GOT3 (cell line): ENCODE data around the gene ANKRD13A.

Source experiments
- DNase-seq: peaks from one replicate; lab custom pipeline; 2025; ENCODE audit warnings: mixed read lengths; lab: John Stamatoyannopoulos, UW

The ANKRD13A gene

GRCh38 chr12:109998904-109999648, at the start of gene ANKRD13A:
Gene ANKRD13A (plus strand): TSS chr12:109999430. CDS start chr12:109999689, 259 bp downstream.
- DNase-seq = peak; percentile 61

- no peak for DNase-seq
Observed at GRCh38 chr12:109950625-109951024, 48.6 kb upstream of the ANKRD13A start.

GRCh38 chr12:109951136-109951535, 48.1 kb upstream of the ANKRD13A start:
- no peak for DNase-seq

GRCh38 chr12:109951751-109952150, 47.5 kb upstream of the ANKRD13A start:
- no peak for DNase-seq

GRCh38 chr12:109952160-109952858, 46.9 kb upstream of the ANKRD13A start:
- no peak for DNase-seq

- no peak for DNase-seq
Observed at GRCh38 chr12:109952873-109953272, 46.4 kb upstream of the ANKRD13A start.

- no peak for DNase-seq
Observed at GRCh38 chr12:109953656-109954055, 45.6 kb upstream of the ANKRD13A start.

GRCh38 chr12:109958374-109958773, 40.9 kb upstream of the ANKRD13A start:
- no peak for DNase-seq

- no peak for DNase-seq
Observed at GRCh38 chr12:109959411-109960093, 39.7 kb upstream of the ANKRD13A start.

GRCh38 chr12:109961201-109961600, 38.0 kb upstream of the ANKRD13A start:
- DNase-seq = no peak

GRCh38 chr12:109961612-109962011, 37.6 kb upstream of the ANKRD13A start:
- DNase-seq = no peak

- DNase-seq = no peak
Observed at GRCh38 chr12:109962398-109962797, 36.8 kb upstream of the ANKRD13A start.

GRCh38 chr12:109963330-109963729, 35.9 kb upstream of the ANKRD13A start:
- no peak for DNase-seq

GRCh38 chr12:109963743-109964429, 35.3 kb upstream of the ANKRD13A start:
- no peak for DNase-seq

- no peak for DNase-seq
Observed at GRCh38 chr12:109966546-109966945, 32.7 kb upstream of the ANKRD13A start.

GRCh38 chr12:109967383-109968031, 31.7 kb upstream of the ANKRD13A start:
- no peak for DNase-seq

GRCh38 chr12:109968032-109968420, 31.2 kb upstream of the ANKRD13A start:
- no peak for DNase-seq

- no peak for DNase-seq
Observed at GRCh38 chr12:109968801-109969200, 30.4 kb upstream of the ANKRD13A start.

- DNase-seq = no peak
Observed at GRCh38 chr12:109972821-109973220, 26.4 kb upstream of the ANKRD13A start.

- no peak for DNase-seq
Observed at GRCh38 chr12:109981311-109981710, 17.9 kb upstream of the ANKRD13A start.

GRCh38 chr12:109982210-109982609, 17.0 kb upstream of the ANKRD13A start:
- no peak for DNase-seq
